Loucy (cell line): ENCODE measurements around the gene MARF1.

Experiments used
- EZH2phosphoT487 ChIP-seq: fragments of 200-600 bp; IDR thresholded peaks from 2 replicates; pipeline ENCODE4 v1.6.1; 2018; ENCODE audit warnings: antibody characterized with exemption, mild to moderate bottlenecking, moderate library complexity, borderline replicate concordance
- TF ChIP-seq, protein P1 (sequence below): fragments of 200-600 bp; sonication (generic); conservative IDR thresholded peaks from 2 replicates; pipeline ENCODE4 v1.5.1; 2014; ENCODE audit warnings: mild to moderate bottlenecking, antibody characterized with exemption, low read length

DNA sequence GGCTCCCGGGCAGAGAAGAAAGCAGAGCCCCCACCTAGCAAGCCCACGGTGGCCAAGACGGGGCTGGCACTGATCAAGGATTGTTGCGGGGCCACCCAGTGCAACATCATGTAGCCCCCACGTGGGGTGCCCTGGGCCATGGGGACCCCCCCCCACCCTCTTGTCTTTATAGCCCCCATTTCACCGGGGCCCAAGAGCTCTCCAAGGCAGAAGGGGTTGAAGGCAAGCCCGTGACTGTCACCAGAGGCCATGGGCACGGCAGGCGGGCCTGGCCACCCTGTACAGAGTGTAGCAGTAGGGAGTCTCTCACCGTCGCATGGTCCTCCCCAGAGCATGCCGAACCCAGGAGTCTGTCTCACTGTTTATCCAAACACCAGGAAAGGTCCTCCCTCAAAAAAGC is 56.2 kb downstream of the MARF1 start:
- TF ChIP-seq, protein P1, sequence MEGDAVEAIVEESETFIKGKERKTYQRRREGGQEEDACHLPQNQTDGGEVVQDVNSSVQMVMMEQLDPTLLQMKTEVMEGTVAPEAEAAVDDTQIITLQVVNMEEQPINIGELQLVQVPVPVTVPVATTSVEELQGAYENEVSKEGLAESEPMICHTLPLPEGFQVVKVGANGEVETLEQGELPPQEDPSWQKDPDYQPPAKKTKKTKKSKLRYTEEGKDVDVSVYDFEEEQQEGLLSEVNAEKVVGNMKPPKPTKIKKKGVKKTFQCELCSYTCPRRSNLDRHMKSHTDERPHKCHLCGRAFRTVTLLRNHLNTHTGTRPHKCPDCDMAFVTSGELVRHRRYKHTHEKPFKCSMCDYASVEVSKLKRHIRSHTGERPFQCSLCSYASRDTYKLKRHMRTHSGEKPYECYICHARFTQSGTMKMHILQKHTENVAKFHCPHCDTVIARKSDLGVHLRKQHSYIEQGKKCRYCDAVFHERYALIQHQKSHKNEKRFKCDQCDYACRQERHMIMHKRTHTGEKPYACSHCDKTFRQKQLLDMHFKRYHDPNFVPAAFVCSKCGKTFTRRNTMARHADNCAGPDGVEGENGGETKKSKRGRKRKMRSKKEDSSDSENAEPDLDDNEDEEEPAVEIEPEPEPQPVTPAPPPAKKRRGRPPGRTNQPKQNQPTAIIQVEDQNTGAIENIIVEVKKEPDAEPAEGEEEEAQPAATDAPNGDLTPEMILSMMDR, result no peak
- no peak for TF ChIP-seq EZH2phosphoT487
